Loucy (cell line): ENCODE results near the gene CLEC18B.
"Not testable (repeated sequence)": the region's sequence is repeated elsewhere in the genome, so short reads cannot be mapped to it uniquely, and the experiment has no call there.

Source experiments
- H2AFZ ChIP-seq: fragments of 200-600 bp; sonication (generic); 2 replicates; pipeline ENCODE4 v1.6.0; 2016; ENCODE audit warnings: antibody characterized with exemption, mild to moderate bottlenecking, low read length, moderate library complexity
- H3F3A ChIP-seq: fragments of 200-600 bp; 2 replicates; pipeline ENCODE4 v1.6.0; 2016; ENCODE audit warnings: antibody characterized with exemption, low read depth, mild to moderate bottlenecking
- H3K27me3 ChIP-seq: fragments of 200-600 bp; sonication (generic); 2 replicates; pipeline ENCODE4 v1.6.1; 2014; ENCODE audit warnings: low read length, mild to moderate bottlenecking; ENCODE audit not compliant: insufficient read depth, poor library complexity, severe bottlenecking
- H3K36me3 ChIP-seq: fragments of 200-600 bp; sonication (generic); 2 replicates; pipeline ENCODE4 v1.6.1; 2016; ENCODE audit warnings: low read length; ENCODE audit not compliant: insufficient read depth
- H3K4me1 ChIP-seq: fragments of 200-600 bp; sonication (generic); 2 replicates; pipeline ENCODE4 v1.5.1; 2014; ENCODE audit warnings: low read length, mild to moderate bottlenecking; ENCODE audit not compliant: insufficient read depth, poor library complexity, severe bottlenecking
- H3K4me2 ChIP-seq: fragments of 200-600 bp; sonication (generic); 2 replicates; pipeline ENCODE4 v1.6.0; 2014; ENCODE audit warnings: antibody characterized with exemption, low read length, low read depth, mild to moderate bottlenecking; ENCODE audit not compliant: poor library complexity, severe bottlenecking
- H3K4me3 ChIP-seq: fragments of 200-600 bp; sonication (generic); 2 replicates; pipeline ENCODE4 v1.5.1; 2014; ENCODE audit warnings: low read length, mild to moderate bottlenecking, mixed read lengths; ENCODE audit not compliant: poor library complexity, severe bottlenecking
- H3K79me2 ChIP-seq: fragments of 200-600 bp; sonication (generic); 2 replicates; pipeline ENCODE4 v1.6.1; 2014; ENCODE audit warnings: low read length; ENCODE audit not compliant: insufficient read depth
- H3K9ac ChIP-seq: fragments of 200-600 bp; sonication (generic); 2 replicates; pipeline ENCODE4 v1.6.0; 2014; ENCODE audit warnings: mild to moderate bottlenecking, low read depth, low read length, moderate library complexity; ENCODE audit not compliant: poor library complexity, severe bottlenecking
- H3K9me2 ChIP-seq: fragments of 200-600 bp; sonication (generic); replicated peaks from 2 replicates; pipeline ENCODE4 v1.6.1; 2016; ENCODE audit warnings: low read depth, low read length, mixed read lengths
- H3K9me3 ChIP-seq: fragments of 200-600 bp; sonication (generic); 2 replicates; pipeline ENCODE4 v1.6.1; 2014; ENCODE audit warnings: mild to moderate bottlenecking, antibody characterized with exemption, low read length, low read depth; ENCODE audit not compliant: insufficient read depth
- H4K20me1 ChIP-seq: fragments of 200-600 bp; sonication (generic); 2 replicates; pipeline ENCODE4 v1.6.0; 2014; ENCODE audit warnings: antibody characterized with exemption, low read length, mild to moderate bottlenecking; ENCODE audit not compliant: insufficient read depth, poor library complexity, severe bottlenecking

CLEC18B gene

DNA sequence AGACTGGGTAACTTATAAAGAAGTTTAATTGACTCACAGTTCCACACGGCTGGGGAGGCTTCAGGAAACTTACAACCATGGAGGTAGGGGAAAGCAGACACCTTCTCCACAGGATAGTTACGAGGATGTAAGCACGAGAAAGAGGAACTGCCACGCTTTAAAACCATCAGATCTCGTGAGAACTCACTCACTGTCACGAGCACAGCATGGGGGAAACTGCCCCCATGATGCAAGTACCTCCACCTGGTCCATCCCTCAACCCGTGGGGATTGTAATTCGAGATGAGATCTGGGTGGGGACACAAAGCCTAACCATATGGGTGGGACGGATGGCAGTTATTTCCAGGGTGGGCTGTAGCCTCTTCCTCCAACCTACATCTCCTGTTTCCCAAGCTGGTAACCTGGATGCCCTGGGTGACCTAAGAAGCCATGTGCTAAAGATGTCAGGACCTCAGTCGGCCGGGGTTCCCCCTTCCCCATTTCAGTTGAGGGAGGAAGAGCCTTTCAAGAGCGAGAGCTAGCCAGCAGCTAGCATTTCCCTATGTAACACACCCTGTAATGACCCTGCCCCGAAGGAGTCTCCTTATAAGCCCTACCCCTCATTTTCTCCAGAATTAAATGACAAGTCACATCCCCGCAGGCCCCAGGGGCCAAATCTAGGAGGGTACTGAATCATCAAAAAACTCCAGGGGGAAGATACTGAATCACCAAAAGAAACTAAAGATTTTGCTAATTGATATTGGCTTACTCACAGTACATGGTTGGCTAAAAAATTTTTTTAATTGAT, 16.9 kb downstream of the CLEC18B start:
- not testable (repeated sequence) for H4K20me1 ChIP-seq, H3K27me3 ChIP-seq

DNA sequence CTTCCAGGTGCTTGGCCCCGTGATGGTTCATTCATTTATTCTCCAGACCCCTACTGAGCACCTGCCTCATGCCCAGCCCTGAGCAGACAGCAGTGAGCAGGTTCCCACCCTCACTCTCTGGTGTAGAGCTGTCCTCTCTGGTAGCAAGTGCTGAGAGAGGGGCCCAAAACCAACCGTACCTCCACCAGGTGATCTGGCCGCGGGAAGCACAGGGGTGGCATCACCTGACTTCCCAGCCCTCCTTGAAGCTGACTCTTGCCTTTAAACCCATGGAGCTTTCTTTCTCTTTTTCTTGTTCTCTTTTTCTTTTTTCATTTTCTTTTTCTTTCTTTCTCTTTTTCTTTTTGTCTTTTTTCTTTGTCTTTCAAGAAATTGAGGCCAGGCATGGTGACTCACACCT, 21.0 kb downstream of the CLEC18B start:
- not testable (repeated sequence) for H4K20me1 ChIP-seq, H2AFZ ChIP-seq, H3K9ac ChIP-seq, H3K79me2 ChIP-seq, H3K9me2 ChIP-seq, H3K4me1 ChIP-seq, H3K36me3 ChIP-seq, H3K4me2 ChIP-seq, H3K4me3 ChIP-seq, H3K27me3 ChIP-seq, H3F3A ChIP-seq, H3K9me3 ChIP-seq

More for the DNA sequence above, 16.9 kb downstream of the CLEC18B start:
- H3K4me1 ChIP-seq, H3K9me2 ChIP-seq, H3K4me3 ChIP-seq, H3F3A ChIP-seq, H3K9me3 ChIP-seq, H2AFZ ChIP-seq, H3K36me3 ChIP-seq, H3K79me2 ChIP-seq, H3K9ac ChIP-seq, H3K4me2 ChIP-seq: not testable (repeated sequence)

DNA sequence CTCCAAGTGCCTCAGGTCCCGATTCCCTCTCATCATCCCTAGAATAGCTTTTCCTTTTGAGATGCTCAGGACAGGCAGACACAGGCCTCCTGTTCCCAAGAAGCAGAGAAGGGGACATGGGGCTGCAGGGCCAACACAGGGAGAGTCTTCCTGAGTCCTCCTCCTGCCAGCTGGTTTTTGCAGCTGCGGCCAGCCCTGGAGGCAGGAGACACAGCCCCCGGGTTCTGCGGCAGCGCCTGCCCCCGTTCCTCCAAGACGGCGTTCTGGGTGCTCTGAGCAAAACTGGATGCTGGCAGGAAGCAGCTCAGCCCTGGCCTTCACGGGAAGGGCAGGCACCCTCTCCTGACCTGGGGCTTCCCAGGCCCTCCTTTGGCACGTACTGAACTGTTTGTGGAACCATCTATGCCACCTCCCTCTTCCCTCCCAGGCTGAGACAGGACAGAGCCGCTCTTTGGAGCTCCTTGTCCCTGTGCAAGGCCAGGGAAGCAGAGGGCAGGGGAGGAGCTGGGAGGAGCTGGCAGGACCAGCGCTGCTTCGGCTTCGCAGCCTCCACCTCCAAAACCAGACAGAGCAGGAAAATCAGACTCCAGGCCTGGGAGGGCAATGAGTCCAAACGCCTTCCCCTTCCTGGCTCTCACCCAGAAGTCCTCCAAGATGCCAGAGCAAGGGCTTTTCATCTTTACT, 22.9 kb downstream of the CLEC18B start:
- not testable (repeated sequence) for H3K36me3 ChIP-seq, H3K9me2 ChIP-seq, H3K27me3 ChIP-seq, H3F3A ChIP-seq, H3K4me2 ChIP-seq, H2AFZ ChIP-seq, H3K4me1 ChIP-seq, H3K9me3 ChIP-seq, H4K20me1 ChIP-seq, H3K79me2 ChIP-seq, H3K4me3 ChIP-seq, H3K9ac ChIP-seq

DNA sequence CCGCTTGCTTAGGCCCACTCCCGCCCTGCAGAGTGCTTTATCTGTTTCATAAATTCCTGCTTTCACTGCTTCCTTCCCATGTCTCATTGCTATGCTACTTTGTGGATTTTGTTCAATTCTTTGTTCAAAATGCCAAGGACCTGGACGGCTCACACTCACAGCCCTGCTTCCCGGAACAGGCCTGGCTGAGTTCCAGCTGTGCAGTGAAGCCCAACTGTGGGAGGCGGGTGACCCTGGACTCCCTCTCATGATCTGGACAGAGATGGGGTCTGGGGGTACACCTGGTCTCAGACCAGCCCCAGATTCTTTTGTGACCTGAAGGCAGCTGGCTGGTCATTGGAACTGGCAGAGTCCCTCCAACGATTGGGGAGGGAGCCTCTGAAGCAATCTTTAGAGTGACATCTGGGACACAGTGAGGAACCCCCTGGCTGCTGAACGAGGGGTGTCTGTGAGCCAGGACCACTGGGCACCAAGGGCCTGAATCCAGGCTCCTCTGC, 24.7 kb downstream of the CLEC18B start:
- H3K9me3 ChIP-seq, H3K4me2 ChIP-seq, H3K4me1 ChIP-seq, H3K4me3 ChIP-seq, H3K36me3 ChIP-seq, H3F3A ChIP-seq, H3K9me2 ChIP-seq, H3K27me3 ChIP-seq, H2AFZ ChIP-seq, H3K79me2 ChIP-seq, H4K20me1 ChIP-seq, H3K9ac ChIP-seq: not testable (repeated sequence)

DNA sequence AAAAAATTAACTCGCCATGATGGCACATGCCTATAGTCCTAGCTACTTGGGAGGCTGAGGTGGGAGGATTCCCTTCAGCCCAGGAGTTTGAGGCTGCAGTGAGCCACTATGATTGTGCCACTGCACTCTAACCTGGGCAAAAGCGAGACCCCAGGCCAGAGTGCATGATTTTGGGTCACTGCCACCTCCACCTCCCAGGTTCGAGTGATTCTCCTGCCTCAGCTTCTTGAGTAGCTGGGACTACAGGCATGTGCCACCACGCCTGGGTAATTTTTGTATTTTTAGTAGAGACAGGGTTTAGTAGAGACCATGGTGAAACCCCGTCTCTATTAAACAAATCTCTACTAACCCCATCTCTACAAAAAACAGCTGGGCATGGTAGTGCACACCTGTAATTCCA, 26.7 kb downstream of the CLEC18B start:
- H3F3A ChIP-seq, H3K9me2 ChIP-seq, H3K79me2 ChIP-seq, H3K9ac ChIP-seq, H3K4me3 ChIP-seq, H3K36me3 ChIP-seq, H3K27me3 ChIP-seq, H2AFZ ChIP-seq, H3K4me1 ChIP-seq, H3K4me2 ChIP-seq, H4K20me1 ChIP-seq, H3K9me3 ChIP-seq: not testable (repeated sequence)

DNA sequence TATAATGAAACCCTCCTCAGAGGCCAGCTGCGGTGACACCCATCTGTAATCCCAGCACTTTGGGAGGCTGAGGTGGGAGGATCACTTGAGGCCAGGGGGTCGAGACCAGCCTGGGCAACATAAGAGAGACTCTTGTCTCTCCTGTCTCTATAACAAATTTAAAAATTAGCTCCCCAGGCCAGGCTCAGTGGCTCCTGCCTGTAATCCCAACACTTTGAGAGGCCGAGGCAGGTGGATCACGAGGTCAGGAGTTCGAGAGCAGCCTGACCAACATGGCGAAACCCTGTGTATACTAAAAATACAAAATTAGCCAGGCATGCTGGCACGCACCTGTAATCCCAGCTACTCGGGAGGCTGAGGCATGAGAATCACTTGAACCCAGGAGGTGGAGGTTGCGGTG, 27.1 kb downstream of the CLEC18B start:
- not testable (repeated sequence) for H3K9me2 ChIP-seq, H3K4me3 ChIP-seq, H3F3A ChIP-seq, H2AFZ ChIP-seq, H3K4me1 ChIP-seq, H3K9me3 ChIP-seq, H4K20me1 ChIP-seq, H3K36me3 ChIP-seq, H3K9ac ChIP-seq, H3K4me2 ChIP-seq, H3K27me3 ChIP-seq, H3K79me2 ChIP-seq

DNA sequence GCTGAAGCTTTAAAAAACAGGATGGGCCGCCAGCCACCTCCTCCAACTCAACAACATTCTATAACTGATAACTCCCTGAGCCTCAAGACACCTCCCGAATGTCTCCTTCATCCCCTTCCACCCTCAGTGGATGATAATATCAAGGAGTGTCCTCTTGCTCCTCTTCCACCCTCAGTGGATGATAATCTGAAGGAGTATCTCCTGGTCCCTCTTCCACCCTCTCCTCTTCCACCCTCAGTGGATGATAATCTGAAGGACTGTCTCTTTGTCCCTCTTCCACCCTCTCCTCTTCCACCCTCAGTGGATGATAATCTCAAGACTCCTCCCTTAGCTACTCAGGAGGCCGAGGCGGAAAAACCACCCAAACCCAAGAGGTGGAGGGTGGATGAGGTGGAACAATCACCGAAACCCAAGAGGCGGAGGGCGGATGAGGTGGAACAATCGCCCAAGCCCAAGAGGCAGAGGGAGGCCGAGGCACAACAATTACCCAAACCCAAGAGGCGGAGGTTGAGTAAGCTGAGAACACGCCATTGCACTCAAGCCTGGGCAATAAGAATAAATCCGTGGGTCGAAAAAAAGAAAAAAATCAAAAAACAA, 29.7 kb downstream of the CLEC18B start:
- not testable (repeated sequence) for H3F3A ChIP-seq, H3K27me3 ChIP-seq, H3K9me3 ChIP-seq, H3K9ac ChIP-seq, H4K20me1 ChIP-seq, H3K9me2 ChIP-seq, H3K79me2 ChIP-seq, H2AFZ ChIP-seq, H3K4me2 ChIP-seq, H3K36me3 ChIP-seq, H3K4me1 ChIP-seq, H3K4me3 ChIP-seq
